Measurements from ENCODE around the gene LRPPRC. TPM values are rescaled to one million over a fixed set of nuclear protein-coding genes. Genes with fewer than 3 reads are reported as not detected.

The LRPPRC gene
- polyA plus RNA-seq, 1 of the 3 experiments (the other 2 are of a cell fraction) = 31.4 TPM

- TF ChIP-seq NRF1 (IDR thresholded peaks at IDR 0.05; ENCODE audit: low read depth, low read length) (no peak), SMC3 (IDR thresholded peaks at IDR 0.05; ENCODE audit: low read depth, low read length) (no peak), EP300 (IDR thresholded peaks at IDR 0.05; ENCODE audit: borderline replicate concordance in 1 of 2, low read depth in 1 of 2, low read length in 1 of 2) (no peak), IRF3 (IDR thresholded peaks at IDR 0.05; ENCODE audit: low read depth, low read length) (no peak), JUND (IDR thresholded peaks at IDR 0.05) (no peak), GABPA (IDR thresholded peaks at IDR 0.05; ENCODE audit: low read depth) (no peak), SIN3A (IDR thresholded peaks at IDR 0.05; ENCODE audit: borderline replicate concordance, low read depth, low read length) (no peak), RCOR1 (IDR thresholded peaks at IDR 0.05; ENCODE audit: low read length) (no peak)
Measured at GRCh38 chr2:43874776-43875451, 120.9 kb downstream of the LRPPRC start (continued).

- DNase-seq = no peak
- 43% methylated on average over 12 of the region's 12 CpGs for WGBS (ENCODE audit: low lambda C conversion rate)
- Histone ChIP-seq H3K79me2 (ENCODE audit: insufficient read depth) (no peaks in the 10 kb centered on the region), H3K27me3 (ENCODE audit: insufficient read depth) (peaks cover 21% of the 10 kb centered on the region), H4K20me1 (ENCODE audit: insufficient read depth) (no peaks in the 10 kb centered on the region), H3K4me3 (ENCODE audit: low read depth in 2 of 2, low read length in 1 of 2) (no peak overlapping the region), H3K4me2 (no peak overlapping the region), H3K9ac (no peak overlapping the region), H3K9me2 (no peaks in the 10 kb centered on the region), H2AFZ (ENCODE audit: low read depth) (no peak overlapping the region), H3K36me3 (replicated peaks in 1 of 2; ENCODE audit: control insufficient read depth in 1 of 2, insufficient read depth in 2 of 2, low read length in 1 of 2) (no peaks in the 10 kb centered on the region), H3F3A (replicated peaks; ENCODE audit: insufficient read depth) (no peaks in the 10 kb centered on the region), H3K9me3 (no peaks in the 10 kb centered on the region), H3K27ac (ENCODE audit: low read depth in 2 of 2, low read length in 1 of 2) (no peak overlapping the region), H3K4me1 (ENCODE audit: control insufficient read depth in 1 of 2, insufficient read depth in 2 of 2, low read depth in 1 of 2, low read length in 1 of 2) (no peaks in the 10 kb centered on the region; a peak in 1 of 4 replicates)
- ChIA-PET POLR2A (no interaction called here), CTCF (no interaction called here)
- TF ChIP-seq TCF12 (IDR thresholded peaks at IDR 0.05) (no peak), SIN3A (IDR thresholded peaks at IDR 0.05; ENCODE audit: borderline replicate concordance, low read depth, low read length) (no peak), MXI1 (IDR thresholded peaks at IDR 0.05; ENCODE audit: low read depth, low read length) (no peak), GATA2 (CRISPR knock-in tag; IDR thresholded peaks at IDR 0.05) (no peak), RXRA (IDR thresholded peaks at IDR 0.05; ENCODE audit: borderline replicate concordance, low read depth) (no peak), MAX (IDR thresholded peaks at IDR 0.05; ENCODE audit: low read depth) (no peak), NRF1 (IDR thresholded peaks at IDR 0.05; ENCODE audit: low read depth, low read length) (no peak), TEAD4 (IDR thresholded peaks at IDR 0.05; ENCODE audit: borderline replicate concordance, insufficient read depth) (no peak), POLR2AphosphoS5 (IDR thresholded peaks at IDR 0.05; ENCODE audit: low read depth, low read length) (no peak), USF2 (IDR thresholded peaks at IDR 0.05; ENCODE audit: borderline replicate concordance, low read depth, low read length) (no peak), ZBTB33 (IDR thresholded peaks at IDR 0.05; ENCODE audit: borderline replicate concordance, low read depth) (no peak), CHD2 (IDR thresholded peaks at IDR 0.05; ENCODE audit: low read length, partially characterized antibody) (no peak), TAF1 (IDR thresholded peaks at IDR 0.05; ENCODE audit: borderline replicate concordance, low read depth, low read length) (no peak)
Measured at GRCh38 chr2:43872151-43872550, 123.6 kb downstream of the LRPPRC start.

All from SK-N-SH (cell line).